ENCODE measurements around the gene ANKMY2.

GRCh38 chr7:16636555-16637101 lies 8.9 kb downstream of the ANKMY2 start:
- TF ChIP-seq ZNF311 (tag by site-specific recombination; IDR thresholded peaks at IDR 0.05; ENCODE audit: borderline replicate concordance) (no peak), PATZ1 (tag by site-specific recombination; IDR thresholded peaks at IDR 0.05) (no peak), ZNF202 (tag by site-specific recombination; IDR thresholded peaks at IDR 0.05; ENCODE audit: borderline replicate concordance) (no peak), CTCF (tag by site-specific recombination; IDR thresholded peaks at IDR 0.05) (no peak), ZNF391 (tag by site-specific recombination; IDR thresholded peaks at IDR 0.05; ENCODE audit: borderline replicate concordance, low read depth) (no peak), ZNF155 (tag by site-specific recombination; IDR thresholded peaks at IDR 0.05) (no peak), ATF2 (tag by site-specific recombination; IDR thresholded peaks at IDR 0.05; ENCODE audit: low read depth) (no peak), ZNF785 (tag by site-specific recombination; IDR thresholded peaks at IDR 0.05) (no peak), ZSCAN5A (tag by site-specific recombination; IDR thresholded peaks at IDR 0.05) (no peak)
